Sciatic nerve (tissue), 2 donors: ENCODE results near the gene SYNE4. TPM values are rescaled to one million over a fixed set of nuclear protein-coding genes. Genes with fewer than 3 reads are reported as not detected.

Experiments used
- ATAC-seq: fragments of 200-7000 bp; cut with Tn5 transposase; one replicate; pipeline ENCODE4 v1.9.1; 2020; ENCODE audit warnings: mild to moderate bottlenecking, moderate library complexity
- DNase-seq: peaks from one replicate; pipeline ENCODE4 v3.0.0-alpha.2; 2020; ENCODE audit warnings: low spot score
- intact Hi-C: fragments of 100-400 bp; cut with DNase I; formaldehyde crosslinking; loops from one replicate; pipeline ENCODE4 v1.14.2; 2022
- total RNA-seq: library from RNA; stranded (reverse); fragmentation: NEBNext Ultra II Directional; extraction: Animal tissue kit (Norgen Biotek cat#: 25700); gene quantifications from one replicate; pipeline ENCODE4 v1.2.1, GENCODE V29; 2021
- donor health status: DM: no; HTN: no; CAD: no.
- donor health status: DM: no; HTN: no; CAD: no.

The SYNE4 gene
- total RNA-seq, 1 donor from 2014 or later = 0.67 TPM

DNA sequence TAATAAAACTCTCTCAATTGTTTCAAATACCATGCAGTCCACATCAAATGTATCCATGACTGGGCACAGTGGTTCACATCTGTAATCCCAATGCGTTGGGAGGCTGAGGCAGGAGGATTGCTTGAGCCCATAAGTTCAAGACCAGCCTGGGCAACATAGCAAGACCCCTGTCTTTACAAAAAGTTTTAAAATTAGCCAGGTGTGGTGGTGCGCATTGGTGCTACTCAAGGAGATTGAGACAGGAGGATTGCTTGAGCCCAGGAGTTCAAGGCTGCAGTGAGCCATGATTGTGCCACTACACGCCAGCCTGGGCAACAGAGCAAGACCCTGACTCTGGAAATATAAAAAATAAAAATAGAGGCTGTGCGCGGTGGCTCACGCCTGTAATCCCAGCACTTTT, 19.1 kb upstream of the SYNE4 start:
- intact Hi-C loops = no loop called here
- no peak for DNase-seq
- ATAC-seq = no peak

DNA sequence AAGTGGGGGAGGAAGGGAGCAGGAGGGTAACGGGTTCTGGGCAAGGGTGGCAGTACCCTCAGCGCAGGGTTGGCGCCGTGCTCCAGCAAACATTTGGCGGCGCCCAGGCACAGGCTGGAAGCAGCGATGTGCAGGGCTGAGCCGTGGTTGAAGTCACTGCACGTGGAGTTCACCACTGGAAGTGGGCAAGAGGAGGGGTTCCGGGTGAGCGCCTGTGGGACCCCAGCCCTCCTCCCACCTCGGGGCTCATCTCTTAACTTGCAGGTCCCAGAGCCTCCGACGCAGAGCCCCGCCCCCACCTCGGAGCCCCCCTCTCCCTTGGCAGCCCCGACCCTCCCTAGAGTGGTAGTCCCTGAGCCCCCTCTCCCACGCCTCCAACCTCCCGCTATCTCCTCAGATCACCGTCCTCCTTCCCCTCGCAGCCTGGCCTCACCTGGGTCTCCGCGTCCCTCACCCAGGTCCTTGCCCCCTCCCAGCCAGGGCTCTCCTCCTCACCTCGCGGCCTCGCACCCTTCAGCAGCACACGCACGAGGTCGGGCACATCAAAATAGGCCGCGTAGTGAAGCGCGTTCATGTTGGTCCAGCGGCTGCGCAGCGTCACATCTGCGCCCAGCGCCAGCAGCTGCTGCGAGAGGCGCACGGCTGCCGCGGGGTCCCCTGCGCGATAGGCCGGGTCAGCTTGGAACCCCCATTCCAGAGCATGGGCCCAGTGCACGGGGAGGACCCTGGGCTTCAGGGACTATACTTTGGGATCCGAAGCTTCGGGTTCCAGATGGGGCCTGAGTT, 17.7 kb upstream of the SYNE4 start:
- intact Hi-C loops = no loop called here
- DNase-seq (no peak), ATAC-seq (no peak)

DNA sequence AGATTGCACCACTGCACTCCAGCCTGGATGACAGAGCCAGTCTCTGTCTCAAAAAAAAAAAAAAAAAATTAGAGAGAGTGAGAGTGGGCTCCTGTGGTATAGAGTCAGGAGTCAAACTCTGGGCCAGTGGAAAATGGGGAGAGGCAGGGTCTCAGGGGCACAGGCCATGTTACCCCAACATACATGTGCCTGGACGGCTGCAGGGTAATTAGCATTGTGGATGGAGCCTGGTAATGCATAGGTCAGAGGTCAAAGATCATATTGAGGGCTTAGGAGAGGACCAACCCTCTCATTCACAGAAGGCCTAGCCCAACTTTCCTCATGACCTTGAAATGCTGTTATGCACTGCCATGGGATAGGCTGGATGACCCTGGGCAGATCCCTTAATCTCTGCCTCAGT, 16.9 kb upstream of the SYNE4 start:
- DNase-seq (no peak), ATAC-seq (no peak)
- intact Hi-C loops = no loop called here

DNA sequence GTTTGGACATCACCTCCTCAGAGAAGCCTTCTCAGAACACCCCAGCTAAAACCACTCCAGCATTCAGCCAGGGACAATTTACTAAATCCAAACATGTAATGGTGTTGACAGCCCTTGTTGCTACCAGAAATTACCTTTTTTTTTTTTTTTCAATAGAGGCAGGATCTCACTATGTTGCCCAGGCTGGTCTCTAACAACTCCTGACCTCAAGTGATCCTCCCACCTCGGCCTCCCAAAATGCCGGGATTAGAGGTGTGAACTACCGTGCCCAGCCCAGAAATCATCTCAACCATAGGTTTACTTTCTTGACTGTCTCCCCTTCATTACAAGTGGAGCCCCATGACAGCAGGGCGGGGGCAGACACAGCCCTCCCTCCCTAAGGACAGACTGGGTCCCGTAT, 14.8 kb upstream of the SYNE4 start:
- intact Hi-C loops = no loop called here
- no peak for ATAC-seq
- no peak for DNase-seq

DNA sequence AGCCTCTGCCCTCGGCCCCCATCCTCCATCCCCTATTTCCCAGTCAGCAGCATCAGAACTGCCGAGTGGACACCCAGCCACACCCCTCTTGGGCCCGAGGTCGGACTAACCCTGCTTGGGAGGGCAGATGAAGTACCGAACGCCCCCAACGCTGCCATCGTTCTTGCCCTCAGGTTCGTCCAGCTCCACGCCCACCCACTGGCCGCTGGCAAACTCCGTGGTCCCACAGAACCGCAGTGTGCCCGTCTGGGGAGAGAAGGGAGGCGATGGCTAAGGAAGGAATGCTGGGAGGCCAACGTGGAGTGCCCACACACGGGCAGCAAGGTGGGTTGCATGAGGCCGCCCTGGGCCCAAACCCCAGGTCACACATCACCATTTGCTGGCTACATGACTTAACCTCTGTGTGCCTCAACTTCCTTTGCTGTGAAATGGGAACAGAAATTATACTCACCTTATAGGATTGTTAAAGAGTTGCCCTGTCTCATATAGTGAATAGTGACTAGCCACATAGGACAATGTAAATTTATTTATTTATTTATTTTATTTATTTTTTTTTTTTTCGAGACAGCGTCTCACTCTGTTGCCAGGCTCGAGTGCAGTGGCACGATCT, 10.6 kb upstream of the SYNE4 start:
- ATAC-seq = no peak
- intact Hi-C loops = no loop called here

DNA sequence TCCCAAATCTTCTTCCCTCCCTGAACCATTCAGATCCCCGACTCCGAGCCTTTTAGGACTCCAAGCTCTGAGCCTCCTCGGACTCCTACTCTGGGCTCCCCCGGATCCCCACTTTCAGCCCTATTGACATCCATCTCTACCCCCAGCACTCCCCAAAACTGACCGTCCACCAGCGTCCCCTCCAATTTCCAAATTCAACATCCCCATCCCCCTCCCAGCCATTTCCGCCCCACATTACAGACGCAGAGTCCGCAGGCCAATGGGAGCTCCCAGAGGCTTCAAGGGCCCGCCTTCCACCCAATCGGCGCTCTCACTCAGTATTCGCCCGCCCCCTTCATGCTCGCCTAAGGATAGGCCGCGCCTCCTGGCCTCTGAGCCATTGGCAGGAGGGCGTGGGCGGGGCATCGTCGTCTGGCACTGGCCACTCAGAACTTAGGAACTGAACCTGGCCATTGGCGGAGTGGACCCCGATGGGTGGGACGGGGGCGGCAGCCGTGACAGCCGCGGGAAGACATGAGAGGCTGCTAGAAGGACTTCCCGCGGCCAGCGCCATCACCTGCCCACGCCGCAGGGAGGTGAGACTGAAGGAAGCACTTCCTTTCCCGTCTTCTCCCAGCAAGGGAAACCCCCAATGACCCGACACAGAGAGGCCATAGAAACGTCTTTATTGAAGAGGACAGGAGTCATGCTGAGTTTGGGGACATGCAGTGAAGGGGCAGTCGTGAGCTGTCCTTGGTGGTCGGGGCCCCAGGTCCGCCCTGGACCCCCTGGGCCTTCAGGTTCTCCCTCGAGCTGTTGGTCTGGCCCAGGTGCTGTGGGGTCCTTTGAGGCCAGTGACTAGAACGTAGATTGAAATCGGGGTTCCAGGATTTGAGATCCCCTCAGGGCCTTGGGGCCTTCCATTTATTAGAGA, 5.7 kb upstream of the SYNE4 start, which contains the start of gene ALKBH6:
Gene ALKBH6, minus strand, starts transcription at position 202 of the 913 bp plus-strand sequence. CDS start 816 bp downstream, outside the sequence.
- ATAC-seq = peak; percentile 98
- DNase-seq = peak; percentile 100
- intact Hi-C loops = no loop called here

More for the DNA sequence above, 10.6 kb upstream of the SYNE4 start:
- DNase-seq = no peak

DNA sequence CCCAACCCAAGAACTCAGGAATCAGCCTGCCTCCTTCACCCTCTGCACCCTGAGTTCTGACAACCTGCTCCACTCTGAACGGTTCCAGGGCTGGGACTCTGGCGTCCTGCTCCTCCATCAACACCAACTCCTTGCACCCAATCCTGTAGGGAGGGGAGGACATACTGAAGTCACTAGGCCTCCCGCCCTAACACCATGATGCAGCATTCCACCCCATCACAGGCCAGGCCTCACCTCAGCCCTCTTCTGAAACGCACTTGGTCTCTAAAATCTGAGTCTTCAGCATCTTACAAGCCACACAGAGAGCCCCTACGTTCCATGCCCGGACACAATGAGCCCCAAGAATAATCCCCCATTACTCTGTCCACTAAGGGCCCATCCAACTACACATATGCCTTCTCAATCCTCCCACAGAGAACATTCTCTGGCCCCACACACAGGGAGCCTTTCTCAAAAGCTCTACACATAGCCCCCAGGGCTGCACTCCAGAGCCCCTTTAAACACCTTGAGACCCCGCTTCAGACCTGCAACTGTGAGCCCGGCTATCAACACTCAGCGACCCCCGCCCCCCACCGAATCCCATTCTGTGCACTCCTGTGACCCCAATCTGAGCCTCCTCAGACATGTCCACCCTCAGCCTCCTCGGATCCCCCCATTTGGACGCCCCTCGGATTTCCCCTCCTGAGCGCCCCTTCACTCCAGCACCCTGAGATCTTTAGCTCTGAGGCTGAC, 4.8 kb upstream of the SYNE4 start:
- no peak for ATAC-seq
- intact Hi-C loops = no loop called here
- no peak for DNase-seq

DNA sequence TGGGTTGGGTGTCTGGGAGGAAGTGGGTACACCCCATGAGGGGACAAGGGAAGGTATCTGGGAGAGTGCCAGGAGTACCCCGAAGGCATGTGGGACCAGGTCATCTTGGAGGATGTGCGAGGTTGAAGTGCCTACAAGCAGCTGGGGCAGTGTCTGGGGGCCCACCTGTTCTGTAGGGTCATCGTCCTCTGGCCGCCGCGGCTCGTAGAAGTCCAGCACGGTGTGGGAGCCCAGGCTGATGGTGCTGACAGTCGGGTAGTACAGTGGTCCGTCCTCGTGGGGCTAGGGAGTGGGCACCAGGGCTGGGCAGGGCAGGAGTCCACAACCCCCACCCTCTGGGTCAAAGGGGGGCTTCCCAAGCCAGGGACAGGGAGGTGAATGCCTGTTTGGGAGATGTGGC, 1.8 kb upstream of the SYNE4 start:
- intact Hi-C loops = no loop called here
- ATAC-seq (no peak), DNase-seq (no peak)

DNA sequence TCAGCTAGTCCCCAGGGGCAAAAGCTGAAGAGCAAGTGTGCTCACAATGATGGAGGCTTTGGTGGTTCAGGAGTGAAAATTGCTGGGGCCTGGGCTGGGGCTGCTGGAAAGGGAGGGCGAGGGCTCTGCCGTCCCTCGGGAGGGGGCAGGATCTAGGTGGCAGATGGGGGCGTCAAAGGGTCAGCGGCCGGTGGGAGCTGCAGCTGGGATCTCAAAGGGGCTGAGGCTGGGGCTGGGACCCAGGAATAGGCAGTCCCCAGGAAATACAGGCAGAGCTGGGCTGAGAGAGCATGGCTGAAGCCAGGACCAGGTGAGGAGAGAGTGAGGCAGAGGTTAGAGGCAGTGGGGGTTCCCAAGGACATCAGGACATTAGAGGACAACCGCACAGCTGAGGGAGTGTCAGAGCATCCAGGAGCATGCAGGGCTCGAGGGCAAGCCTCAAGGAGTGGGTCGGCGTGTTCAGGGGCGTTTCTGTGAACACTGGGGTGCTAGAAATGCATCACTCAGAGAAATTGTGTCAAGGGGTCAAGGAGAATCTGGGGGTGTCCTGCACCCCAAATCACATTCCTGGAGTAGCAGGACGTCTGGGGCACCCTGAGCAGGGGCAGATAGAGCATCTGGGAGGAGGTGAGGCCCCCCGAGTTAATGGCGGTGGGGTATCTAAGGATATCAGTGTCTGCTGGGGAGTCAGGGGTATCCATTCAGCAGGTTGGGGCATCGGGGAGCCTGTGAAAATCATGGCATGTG, 1.2 kb upstream of the SYNE4 start:
- DNase-seq = no peak
- ATAC-seq = no peak
- intact Hi-C loops = no loop called here

DNA sequence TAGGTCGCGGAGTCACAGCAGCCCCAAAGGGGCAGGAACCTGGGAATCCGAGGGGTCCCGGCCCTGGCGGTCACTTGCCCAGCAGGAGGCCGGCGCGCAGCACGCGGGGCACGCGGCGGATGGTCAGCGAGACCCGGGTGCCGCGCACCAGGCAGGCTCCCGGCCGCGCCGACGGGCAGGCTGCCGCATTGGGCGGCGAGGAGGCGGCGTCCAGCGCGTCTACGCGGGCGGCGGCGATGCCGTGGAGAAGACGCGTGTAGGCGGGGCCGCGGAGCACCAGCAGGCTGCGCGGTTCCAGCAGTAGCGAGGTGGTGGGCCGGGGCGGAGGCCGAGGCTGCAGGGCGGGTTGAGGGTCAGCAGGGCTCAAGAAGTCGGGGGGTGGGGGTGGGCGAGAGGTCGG, 607 bp upstream of the SYNE4 start:
- DNase-seq (peak; percentile 85), ATAC-seq (peak; percentile 65)
- intact Hi-C loops = no loop called here

DNA sequence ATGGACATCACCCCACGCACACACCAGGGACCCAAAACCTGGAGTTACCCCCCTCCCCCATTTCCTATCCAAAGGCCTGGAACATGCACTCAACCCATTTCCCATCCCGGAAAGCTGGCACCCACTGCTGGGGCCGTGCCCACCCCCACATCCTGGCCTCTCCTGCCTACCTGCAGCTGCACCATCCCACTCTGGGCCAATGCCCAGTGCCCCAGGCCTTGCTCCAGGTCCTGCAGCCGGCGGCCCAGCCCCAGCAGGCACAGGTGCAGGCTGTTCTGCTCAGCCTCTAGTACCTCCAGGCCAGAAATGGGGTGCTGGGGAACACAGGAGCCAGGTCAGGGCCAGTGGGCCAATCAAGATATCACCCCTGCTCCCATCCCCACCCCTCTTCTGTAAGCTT, 1.7 kb downstream of the SYNE4 start:
- no peak for DNase-seq
- no peak for ATAC-seq
- intact Hi-C loops = no loop called here

DNA sequence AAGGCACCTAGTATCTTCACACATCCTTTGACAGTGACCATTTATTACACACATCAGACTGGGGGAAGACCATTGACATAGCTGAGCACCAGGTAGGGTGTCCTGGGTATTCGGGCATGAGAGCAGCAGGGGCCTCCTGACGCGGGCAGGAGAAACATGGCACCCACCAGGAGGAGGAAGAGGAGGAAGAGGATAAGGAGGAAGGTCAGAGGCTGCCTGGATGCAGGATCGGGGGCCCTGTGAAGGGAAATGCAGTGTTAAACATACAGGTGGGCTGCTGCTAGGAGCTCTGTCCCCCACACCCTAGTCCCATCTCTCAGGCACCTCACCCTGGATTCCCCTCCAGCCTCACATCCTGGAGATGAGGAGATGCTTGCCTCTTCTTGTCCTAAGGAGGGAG, 5.3 kb downstream of the SYNE4 start:
- intact Hi-C loops = no loop called here
- no peak for DNase-seq
- no peak for ATAC-seq

DNA sequence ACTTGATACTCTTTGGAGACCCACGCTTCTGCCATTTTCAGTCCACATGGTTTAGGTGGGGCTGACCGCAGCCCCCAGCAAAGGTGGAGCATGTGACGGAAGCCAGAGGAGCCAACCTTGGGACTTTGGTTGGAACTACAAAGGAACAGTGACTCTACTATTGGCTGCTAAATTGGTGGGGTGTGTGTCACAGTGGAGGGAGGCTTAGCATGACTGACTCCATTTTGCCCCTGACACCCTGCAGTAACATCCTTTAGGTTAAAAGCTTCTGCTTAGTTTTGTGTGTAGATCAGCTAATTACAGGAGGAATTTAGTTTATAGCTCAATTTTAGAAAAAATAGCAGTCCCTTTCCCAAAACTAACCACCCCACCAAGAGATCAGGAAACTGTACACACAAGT, 7.0 kb downstream of the SYNE4 start:
- ATAC-seq (no peak), DNase-seq (no peak)
- intact Hi-C loops = no loop called here

DNA sequence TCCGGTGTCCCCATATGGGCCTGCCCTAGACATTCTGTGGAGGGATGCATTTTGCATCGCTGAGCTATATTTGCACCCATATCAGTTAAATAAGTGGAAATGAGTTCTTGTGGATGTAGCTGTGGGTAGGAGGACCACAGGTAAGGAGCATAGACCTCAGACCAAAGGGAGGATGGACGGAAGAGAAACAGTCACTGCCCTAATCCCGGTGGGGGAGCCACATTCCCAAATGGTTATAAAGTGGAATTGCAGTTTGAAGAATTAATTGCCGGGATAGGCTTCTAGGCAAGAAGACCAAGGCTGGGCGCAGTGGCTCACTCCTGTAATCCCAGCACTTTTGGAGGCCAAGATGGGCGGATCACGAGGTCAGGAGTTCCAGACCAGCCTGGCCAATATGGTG, 11.8 kb downstream of the SYNE4 start:
- ATAC-seq (no peak), DNase-seq (no peak)
- intact Hi-C loops = no loop called here

DNA sequence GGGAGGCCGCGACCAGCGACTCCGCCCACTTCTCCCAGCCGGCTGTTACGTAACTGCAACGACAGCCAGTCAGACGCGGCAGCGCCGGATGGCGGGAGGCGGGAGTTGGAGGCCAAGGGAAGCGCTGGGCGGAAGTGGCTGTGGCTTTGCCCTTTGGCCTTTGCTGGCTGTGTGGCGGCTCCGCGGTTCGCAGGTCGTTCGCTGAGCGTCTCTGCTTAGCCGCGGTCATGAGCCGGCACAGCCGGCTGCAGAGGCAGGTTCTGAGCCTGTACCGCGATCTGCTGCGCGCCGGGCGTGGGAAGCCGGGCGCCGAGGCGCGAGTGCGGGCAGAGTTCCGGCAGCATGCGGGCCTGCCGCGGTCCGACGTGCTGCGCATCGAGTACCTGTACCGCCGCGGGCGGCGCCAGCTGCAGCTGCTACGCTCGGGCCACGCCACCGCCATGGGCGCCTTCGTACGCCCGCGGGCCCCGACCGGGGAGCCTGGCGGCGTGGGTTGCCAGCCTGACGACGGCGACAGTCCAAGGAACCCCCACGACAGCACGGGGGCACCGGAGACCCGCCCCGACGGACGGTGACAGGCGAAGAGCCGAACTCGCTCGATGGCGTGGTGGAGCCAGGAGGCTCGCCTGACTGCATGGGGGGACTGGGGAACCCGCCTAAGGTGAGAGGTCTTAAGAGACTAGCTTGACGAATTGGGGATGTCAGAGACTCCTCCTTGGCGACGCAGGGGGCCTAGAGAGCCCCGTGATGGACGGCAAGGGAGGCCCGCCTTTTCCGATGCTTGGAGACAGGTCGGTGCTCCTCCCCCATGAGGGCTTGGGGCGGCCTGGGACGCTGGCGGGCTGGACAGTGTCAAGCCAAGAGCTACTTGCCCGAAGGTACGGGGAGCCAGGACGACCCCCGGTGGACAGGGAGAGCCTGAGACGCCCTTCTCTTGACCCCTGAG, 13.3 kb downstream of the SYNE4 start, which contains the start of gene SDHAF1:
Gene SDHAF1, plus strand, starts transcription at position 141 of the 946 bp plus-strand sequence. Its CDS starts 87 bp downstream, at position 228.
- DNase-seq (peak; percentile 99), ATAC-seq (peak; percentile 94)
- intact Hi-C loops = no loop called here

DNA sequence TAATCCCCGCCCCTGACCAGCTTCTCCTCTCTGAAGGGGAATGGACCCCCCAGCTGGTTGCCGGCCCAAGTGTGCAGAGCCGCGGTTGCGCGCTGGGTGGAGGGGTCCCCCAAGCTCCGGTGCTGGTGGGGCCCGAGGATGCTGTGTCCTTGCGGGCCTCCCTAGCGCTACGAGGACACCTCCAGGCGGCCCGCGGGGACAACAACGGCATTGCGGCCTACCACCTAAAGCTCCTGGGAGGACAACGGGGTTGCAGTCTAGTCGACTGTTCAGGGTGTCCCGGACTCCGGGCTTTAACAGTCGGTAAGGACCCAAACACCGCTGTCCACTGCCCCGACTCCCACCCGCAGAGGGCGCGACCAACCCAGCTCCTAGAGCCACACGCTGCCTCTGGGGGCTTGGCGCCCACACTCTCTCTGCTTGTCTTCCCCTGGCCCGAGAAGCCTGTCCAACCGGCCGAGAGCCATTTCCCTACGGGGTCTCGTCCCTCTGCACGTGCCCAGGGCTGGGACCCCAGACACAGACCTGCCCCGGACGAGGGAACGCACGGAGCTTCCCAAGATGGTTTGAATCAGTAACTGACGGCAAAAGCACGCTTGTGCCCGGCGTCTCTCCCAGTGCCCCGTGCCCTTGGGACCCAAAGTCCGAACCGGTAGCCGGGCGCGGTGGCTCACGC, 14.6 kb downstream of the SYNE4 start:
- intact Hi-C loops = no loop called here
- ATAC-seq = no peak
- DNase-seq = no peak
